ENCODE data around the gene GAA. TPM values are rescaled to one million over a fixed set of nuclear protein-coding genes. Genes with fewer than 3 reads are reported as not detected.

Gene GAA
- total RNA-seq, 2 experiments from 2014 or later = 22.2 to 22.4 TPM

GRCh38 chr17:80142929-80143328 lies 41.5 kb downstream of the GAA start:
- no peak for ATAC-seq (ENCODE audit: poor library complexity)
- TF ChIP-seq CTCF (IDR thresholded peaks at IDR 0.05) = no peak
- Mint-ChIP-seq H3K4me1 (ENCODE audit: low read depth) (peaks cover 30% of the 10 kb centered on the region), H3K27ac (no peak overlapping the region), H3K4me3 (no peak overlapping the region), H3K27me3 (no peaks in the 10 kb centered on the region), H3K9me3 (no peaks in the 10 kb centered on the region), H3K36me3 (ENCODE audit: low read depth) (peaks cover 78% of the 10 kb centered on the region)
- DNase-seq = no peak
- CTCF ChIA-PET = interaction anchor here (4.5 kb wide), 1 partner anchor 42 kb away, joined by 23 read pairs; the partner anchor contains the start of gene GAA
- Histone ChIP-seq H3K4me3 (ENCODE audit: low read length) (no peak overlapping the region), H3K27me3 (ENCODE audit: control insufficient read depth in 1 of 2, insufficient read depth in 2 of 2, low read length in 2 of 2) (no peaks in the 10 kb centered on the region), H3K4me1 (ENCODE audit: insufficient read depth, low read length) (peaks cover 32% of the 10 kb centered on the region), H3K36me3 (ENCODE audit: insufficient read depth, low read length) (peaks cover 64% of the 10 kb centered on the region), H3K27ac (ENCODE audit: low read depth in 1 of 2, low read length in 2 of 2) (no peak overlapping the region), H3K9me3 (ENCODE audit: control insufficient read depth in 1 of 2, insufficient read depth in 1 of 2, low read length in 2 of 2) (no peaks in the 10 kb centered on the region)
- POLR2A ChIA-PET = interaction anchor here (0.6 to 0.8 kb wide), 2 partner anchors 21 to 42 kb away, joined by 3 read pairs; partner anchors contain the start of gene GAA
- intact Hi-C loops (cut with DNase I, micrococcal nuclease) = loop anchor here (10.0 kb wide), 2 partner anchors 312 to 1342 kb away; no protein-coding TSS in a partner anchor

GRCh38 chr17:80145076-80146075 lies 44.0 kb downstream of the GAA start:
- Histone ChIP-seq H3K27me3 (ENCODE audit: control insufficient read depth in 1 of 2, insufficient read depth in 2 of 2, low read length in 2 of 2) (no peaks in the 10 kb centered on the region), H3K4me1 (ENCODE audit: insufficient read depth, low read length) (peaks cover 40% of the 10 kb centered on the region), H3K4me3 (ENCODE audit: low read length) (peak overlapping the region; percentile 72), H3K9me3 (ENCODE audit: control insufficient read depth in 1 of 2, insufficient read depth in 1 of 2, low read length in 2 of 2) (no peaks in the 10 kb centered on the region), H3K36me3 (ENCODE audit: insufficient read depth, low read length) (peaks cover 39% of the 10 kb centered on the region), H3K27ac (ENCODE audit: low read depth in 1 of 2, low read length in 2 of 2) (no peak overlapping the region)
- ChIA-PET POLR2A (interaction anchor here (0.6 to 1.5 kb wide), 4 partner anchors 44 to 307 kb away, joined by 3 to 13 read pairs (median 4); partner anchors contain the start of genes CBX4 and GAA), CTCF (interaction anchor here (0.6 to 4.5 kb wide), 3 partner anchors 21 to 349 kb away, joined by 3 to 23 read pairs (median 3); partner anchors contain the start of gene GAA)
- Mint-ChIP-seq H3K9me3 (no peaks in the 10 kb centered on the region), H3K4me1 (ENCODE audit: low read depth) (peaks cover 35% of the 10 kb centered on the region), H3K27me3 (no peaks in the 10 kb centered on the region), H3K36me3 (ENCODE audit: low read depth) (peaks cover 54% of the 10 kb centered on the region), H3K27ac (peak overlapping the region; percentile 95), H3K4me3 (peak overlapping the region; percentile 85)
- no peak for TF ChIP-seq CTCF (IDR thresholded peaks at IDR 0.05)
- intact Hi-C loops (cut with DNase I, micrococcal nuclease) = loop anchor here (2.0 to 10.0 kb wide), 7 partner anchors 43 to 1339 kb away; partner anchors contain the start of genes CCDC40 (in 1 of the 2) and GAA (in 1 of the 2)
- ATAC-seq (ENCODE audit: poor library complexity) (no peak), DNase-seq (peak in 2 of 14 experiments; percentile 13 to 19)

All from CD4-positive, alpha-beta T cell (primary cell).